K562 (cell line): Measurements from ENCODE around the gene STOX2. TPM values are rescaled to one million over a fixed set of nuclear protein-coding genes. Genes with fewer than 3 reads are reported as not detected.

ENCODE experiments used
- ATAC-seq: fragments of 200-7000 bp; cut with Tn5 transposase; 3 replicates; pipeline ENCODE4 v1.9.1; 2020; ENCODE audit warnings: moderate library complexity
- BruUV-seq: library from RNA; stranded (reverse); fragments of 400-500 nt; replicated peaks from 2 replicates; lab custom pipeline; 2021; lab: Mats Ljungman, UMichigan
- CTCF ChIA-PET: fragments of 300-600 bp; formaldehyde crosslinking; extraction: SDS; loops from one replicate; lab custom pipeline; 2021; ENCODE audit warnings: low intra/inter-chr PET ratio; lab: Yijun Ruan, JAX
- POLR2A ChIA-PET: fragments of 300-600, 350-650 bp; sonication (Branson Sonifier 250); formaldehyde crosslinking; extraction: SDS; loops from one replicate; lab custom pipeline; 2021; ENCODE audit warnings: antibody characterized with exemption, inconsistent platforms; lab: Yijun Ruan, JAX
- DNase-seq, 4 experiments: peaks; one replicate each; pipeline versions ENCODE4 v3.0.0 to v3.0.0-alpha.2; 2011 to 2018; ENCODE audit warnings: low spot score in 3 of 4, mixed read lengths in 3 of 4; ENCODE audit errors: extremely low read depth in 1 of 4
- FAIRE-seq: peaks from 2 replicates; lab custom pipeline; 2011; peaks lifted over from hg19 to GRCh38; lab: Jason Lieb, UNC
- H2AFZ ChIP-seq: 2 replicates; pipeline ENCODE4 v1.6.0; 2011; ENCODE audit warnings: low read depth, low read length, control low read depth, inconsistent platforms
- H3K27ac ChIP-seq: fragments of 200-600 bp; 3 replicates; pipeline ENCODE4 v1.8.0; 2011; ENCODE audit warnings: low read depth, mild to moderate bottlenecking, control low read depth, inconsistent platforms, low read length, moderate library complexity, mixed read lengths; ENCODE audit errors: extremely low read depth
- H3K27me3 ChIP-seq, 2 experiments: fragments of 300-600 bp in 1 of 2; 2 replicates in 1 of 2; 3 replicates in 1 of 2; pipeline versions ENCODE4 v1.6.0 to v1.8.0; 2011; ENCODE audit warnings: inconsistent platforms in 2 of 2, low read length in 2 of 2, mild to moderate bottlenecking in 1 of 2, mixed read lengths in 1 of 2, moderate library complexity in 1 of 2; ENCODE audit not compliant: control insufficient read depth in 2 of 2, insufficient read depth in 2 of 2
- H3K36me3 ChIP-seq: fragments of 300-600 bp; 3 replicates; pipeline ENCODE4 v1.8.0; 2011; ENCODE audit warnings: mild to moderate bottlenecking, low read length, inconsistent platforms; ENCODE audit not compliant: control insufficient read depth, insufficient read depth
- H3K4me1 ChIP-seq, 2 experiments: fragments of 200-600 bp in 1 of 2; replicated peaks in 1 of 2; 2 replicates in 1 of 2; 3 replicates in 1 of 2; pipeline versions ENCODE4 v1.5.1 to v1.8.0; 2011; ENCODE audit warnings: inconsistent platforms in 2 of 2, low read length in 2 of 2, mild to moderate bottlenecking in 1 of 2, mixed read lengths in 1 of 2, moderate library complexity in 1 of 2; ENCODE audit not compliant: control insufficient read depth in 2 of 2, insufficient read depth in 2 of 2
- H3K4me2 ChIP-seq: 2 replicates; pipeline ENCODE4 v1.6.1; 2011; ENCODE audit warnings: low read length, control low read depth, inconsistent platforms, mixed read lengths; ENCODE audit not compliant: insufficient read depth
- H3K4me3 ChIP-seq: fragments of 200-600 bp; sonication (generic), shearing (Covaris generic); 2 replicates; pipeline ENCODE4 v1.5.1; 2016; ENCODE audit warnings: control low read depth, inconsistent platforms
- H3K79me2 ChIP-seq: fragments of 200-600 bp; 3 replicates; pipeline ENCODE4 v1.8.0; 2011; ENCODE audit warnings: low read length, inconsistent platforms; ENCODE audit not compliant: control insufficient read depth, insufficient read depth
- H3K9ac ChIP-seq, 2 experiments: 2 replicates each; pipeline versions ENCODE4 v1.6.0 to v1.6.1; 2011; ENCODE audit warnings: low read depth in 2 of 2, low read length in 2 of 2, control low read depth in 1 of 2, inconsistent platforms in 1 of 2, mild to moderate bottlenecking in 1 of 2, mixed read lengths in 1 of 2; ENCODE audit not compliant: insufficient read depth in 1 of 2
- H3K9me1 ChIP-seq: one replicate; pipeline ENCODE4 v1.6.0; 2011; ENCODE audit warnings: inconsistent platforms, mild to moderate bottlenecking, low read length, moderate library complexity; ENCODE audit not compliant: control insufficient read depth, insufficient read depth
- H3K9me3 ChIP-seq: replicated peaks from 2 replicates; pipeline ENCODE4 v1.5.1; 2011; ENCODE audit warnings: low read depth, low read length, inconsistent platforms; ENCODE audit not compliant: control insufficient read depth, insufficient read depth
- H4K20me1 ChIP-seq: replicated peaks from 2 replicates; pipeline ENCODE4 v1.6.1; 2011; ENCODE audit warnings: low read length, inconsistent platforms, mixed read lengths; ENCODE audit not compliant: control insufficient read depth, insufficient read depth
- EHMT2 ChIP-seq: fragments of 450-650 bp; IDR thresholded peaks from 2 replicates; pipeline ENCODE4 v1.6.1; 2018; ENCODE audit warnings: antibody characterized with exemption
- EWSR1 ChIP-seq: fragments of 450-650 bp; IDR thresholded peaks from 2 replicates; pipeline ENCODE4 v1.6.1; 2018; ENCODE audit warnings: borderline replicate concordance, mild to moderate bottlenecking, low read depth, moderate library complexity; ENCODE audit not compliant: partially characterized antibody
- HDAC1 ChIP-seq, 2 experiments: fragments of 450-650 bp; IDR thresholded peaks; 2 replicates each; pipeline ENCODE4 v1.6.1; 2016 to 2017; ENCODE audit warnings: inconsistent platforms in 1 of 2, mild to moderate bottlenecking in 1 of 2, moderate library complexity in 1 of 2
- PTTG1 ChIP-seq: fragments of 450-650 bp; IDR thresholded peaks from 2 replicates; pipeline ENCODE4 v1.6.1; 2016; ENCODE audit warnings: low read depth, mild to moderate bottlenecking, missing genetic modification characterization, missing compliant biosample characterization
- PYGO2 ChIP-seq: fragments of 450-650 bp; IDR thresholded peaks from 2 replicates; pipeline ENCODE4 v1.6.1; 2016; ENCODE audit warnings: mild to moderate bottlenecking, missing genetic modification characterization, moderate library complexity, missing compliant biosample characterization
- WGBS: fragments of 100-300 bp; shearing (Covaris generic); methylation state at CpG from one replicate; pipeline ENCODE4 v1.1.6; 2016; ENCODE audit warnings: low coverage, mixed read lengths; ENCODE audit not compliant: insufficient coverage; ENCODE audit errors: missing lambda C conversion rate; 5-methylcytosine and 5-hydroxymethylcytosine counted together
- in situ Hi-C: fragments of 300-500 bp; cut with MboI; formaldehyde crosslinking; loops from 4 replicates; pipeline ENCODE4 v1.15.0; 2018; ENCODE audit warnings: inconsistent platforms, mixed read lengths
- intact Hi-C: fragments of 100-400 bp; cut with micrococcal nuclease; formaldehyde crosslinking; loops from 2 replicates; pipeline ENCODE4 v1.14.2; 2022
- polyA plus RNA-seq, 8 experiments: library from polyadenylated mRNA; depleted of rRNA in 4 of 8; stranded (reverse) in 5 of 8; unstranded in 3 of 8; fragments of >200 nt; fragmentation: Nextera tagmentation in 2 of 8; fragmentation: Illumina TruSeq in 1 of 8; extraction: Ambion mirVana in 2 of 8; extraction: Trizol in 1 of 8; gene quantifications; 2 replicates each; pipeline versions ENCODE4 v1.2.1 to v1.2.3, GENCODE V29; 2011 to 2014; ENCODE audit warnings: inconsistent platforms in 1 of 8, missing spikeins in 1 of 8
- total RNA-seq, 7 experiments: library from RNA; depleted of rRNA in 6 of 7; stranded (reverse); fragments of >200 nt in 6 of 7; fragmentation: Illumina TruSeq in 2 of 7; extraction: Trizol in 2 of 7; gene quantifications; 2 replicates each; pipeline versions ENCODE4 v1.2.1 to v1.2.3, GENCODE V29; 2011 to 2021; ENCODE audit warnings: low replicate concordance in 1 of 7
- TF ChIP-seq, protein P1 (sequence below): fragments of 150-350 bp; conservative IDR thresholded peaks from 2 replicates; pipeline ENCODE4 v1.6.1; 2014; ENCODE audit warnings: low read length
- TF ChIP-seq, protein P2 (sequence below), 2 experiments: IDR thresholded peaks in 1 of 2; conservative IDR thresholded peaks in 1 of 2; 2 replicates each; pipeline ENCODE4 v1.6.1; 2016; ENCODE audit warnings: low read depth in 2 of 2, mild to moderate bottlenecking in 1 of 2, missing compliant biosample characterization in 1 of 2, missing genetic modification characterization in 1 of 2, moderate library complexity in 1 of 2

The STOX2 gene
- total and polyA plus RNA-seq, 9 of the 15 experiments (the other 6 are each of a cell fraction or from before 2014, with no cell fraction given), result not detected

DNA sequence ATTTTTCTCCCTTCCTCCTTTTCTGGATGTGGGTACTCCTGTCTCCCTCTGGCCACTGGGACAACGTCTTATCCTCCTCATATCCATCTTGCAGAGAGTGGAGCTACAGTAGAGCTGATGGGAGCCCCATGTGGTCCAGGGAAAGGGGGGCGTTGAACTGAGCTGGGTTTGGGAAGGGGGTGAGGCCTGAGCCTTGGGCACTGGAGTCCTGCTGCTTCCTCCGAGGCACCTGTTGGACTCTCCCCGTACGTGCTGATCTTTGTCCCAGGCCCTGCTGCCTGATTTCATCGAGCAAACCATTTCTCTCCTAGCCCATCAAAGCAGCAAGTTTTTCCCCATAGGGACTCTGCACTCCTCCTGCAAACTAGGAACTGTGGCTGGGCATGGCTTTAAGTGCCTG is 94.3 kb downstream of the STOX2 start:
- DNase-seq, result no peak
- Histone ChIP-seq H3K36me3 (no peaks in the 10 kb centered on the region), H2AFZ (no peak overlapping the region), H3K27ac (no peak overlapping the region), H3K79me2 (no peaks in the 10 kb centered on the region), H3K27me3 (peaks cover 6 to 47% of the 10 kb centered on the region in 2 experiments; a peak in 4 of 5 replicates), H3K9me1 (no peaks in the 10 kb centered on the region), H4K20me1 (no peaks in the 10 kb centered on the region), H3K4me1 (no peaks in the 10 kb centered on the region), H3K9ac (no peak overlapping the region), H3K4me2 (no peak overlapping the region), H3K9me3 (no peaks in the 10 kb centered on the region), H3K4me3 (no peak overlapping the region)
- ChIA-PET POLR2A (no interaction called here), CTCF (no interaction called here)
- no peak for TF ChIP-seq PYGO2
- no peak for TF ChIP-seq HDAC1 (IDR thresholded peaks at IDR 0.05)
- TF ChIP-seq EHMT2, result no peak
- no peak for TF ChIP-seq EWSR1
- no peak for TF ChIP-seq PTTG1 (tag)
- TF ChIP-seq, protein P1, sequence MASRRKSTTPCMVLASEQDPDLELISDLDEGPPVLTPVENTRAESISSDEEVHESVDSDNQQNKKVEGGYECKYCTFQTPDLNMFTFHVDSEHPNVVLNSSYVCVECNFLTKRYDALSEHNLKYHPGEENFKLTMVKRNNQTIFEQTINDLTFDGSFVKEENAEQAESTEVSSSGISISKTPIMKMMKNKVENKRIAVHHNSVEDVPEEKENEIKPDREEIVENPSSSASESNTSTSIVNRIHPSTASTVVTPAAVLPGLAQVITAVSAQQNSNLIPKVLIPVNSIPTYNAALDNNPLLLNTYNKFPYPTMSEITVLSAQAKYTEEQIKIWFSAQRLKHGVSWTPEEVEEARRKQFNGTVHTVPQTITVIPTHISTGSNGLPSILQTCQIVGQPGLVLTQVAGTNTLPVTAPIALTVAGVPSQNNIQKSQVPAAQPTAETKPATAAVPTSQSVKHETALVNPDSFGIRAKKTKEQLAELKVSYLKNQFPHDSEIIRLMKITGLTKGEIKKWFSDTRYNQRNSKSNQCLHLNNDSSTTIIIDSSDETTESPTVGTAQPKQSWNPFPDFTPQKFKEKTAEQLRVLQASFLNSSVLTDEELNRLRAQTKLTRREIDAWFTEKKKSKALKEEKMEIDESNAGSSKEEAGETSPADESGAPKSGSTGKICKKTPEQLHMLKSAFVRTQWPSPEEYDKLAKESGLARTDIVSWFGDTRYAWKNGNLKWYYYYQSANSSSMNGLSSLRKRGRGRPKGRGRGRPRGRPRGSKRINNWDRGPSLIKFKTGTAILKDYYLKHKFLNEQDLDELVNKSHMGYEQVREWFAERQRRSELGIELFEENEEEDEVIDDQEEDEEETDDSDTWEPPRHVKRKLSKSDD, result no peak
- TF ChIP-seq, protein P2, sequence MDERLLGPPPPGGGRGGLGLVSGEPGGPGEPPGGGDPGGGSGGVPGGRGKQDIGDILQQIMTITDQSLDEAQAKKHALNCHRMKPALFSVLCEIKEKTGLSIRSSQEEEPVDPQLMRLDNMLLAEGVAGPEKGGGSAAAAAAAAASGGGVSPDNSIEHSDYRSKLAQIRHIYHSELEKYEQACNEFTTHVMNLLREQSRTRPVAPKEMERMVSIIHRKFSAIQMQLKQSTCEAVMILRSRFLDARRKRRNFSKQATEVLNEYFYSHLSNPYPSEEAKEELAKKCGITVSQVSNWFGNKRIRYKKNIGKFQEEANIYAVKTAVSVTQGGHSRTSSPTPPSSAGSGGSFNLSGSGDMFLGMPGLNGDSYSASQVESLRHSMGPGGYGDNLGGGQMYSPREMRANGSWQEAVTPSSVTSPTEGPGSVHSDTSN (CRISPR knock-in tag; IDR thresholded peaks at IDR 0.05; ENCODE audit: low read depth), result no peak
- TF ChIP-seq, protein P2 (tag; conservative IDR thresholded peaks at IDR 0.05; ENCODE audit: low read depth), result no peak
- no TSS peak for BruUV-seq
- no peak for ATAC-seq
- intact Hi-C loops, result no loop called here
- in situ Hi-C loops, result no loop called here
- WGBS, result 2% methylated on average over 5 of the region's 6 CpGs
- no peak for FAIRE-seq
